K562 (cell line): ENCODE measurements around the gene MAP4K4. TPM values are rescaled to one million over a fixed set of nuclear protein-coding genes. Genes with fewer than 3 reads are reported as not detected.
A peak's percentile ranks its signal among the peaks of the same experiment; 100 is the strongest.

Source experiments
- ATAC-seq: fragments of 200-7000 bp; cut with Tn5 transposase; 3 replicates; pipeline ENCODE4 v1.9.1; 2020; ENCODE audit warnings: moderate library complexity
- BruUV-seq: library from RNA; stranded (reverse); fragments of 400-500 nt; replicated peaks from 2 replicates; lab custom pipeline; 2021; lab: Mats Ljungman, UMichigan
- CTCF ChIA-PET: fragments of 300-600 bp; formaldehyde crosslinking; extraction: SDS; loops from one replicate; lab custom pipeline; 2021; ENCODE audit warnings: low intra/inter-chr PET ratio; lab: Yijun Ruan, JAX
- POLR2A ChIA-PET: fragments of 300-600, 350-650 bp; sonication (Branson Sonifier 250); formaldehyde crosslinking; extraction: SDS; loops from one replicate; lab custom pipeline; 2021; ENCODE audit warnings: antibody characterized with exemption, inconsistent platforms; lab: Yijun Ruan, JAX
- DNase-seq, 4 experiments: peaks; one replicate each; pipeline versions ENCODE4 v3.0.0 to v3.0.0-alpha.2; 2011 to 2018; ENCODE audit warnings: low spot score in 3 of 4, mixed read lengths in 3 of 4; ENCODE audit errors: extremely low read depth in 1 of 4
- FAIRE-seq: peaks from 2 replicates; lab custom pipeline; 2011; peaks lifted over from hg19 to GRCh38; lab: Jason Lieb, UNC
- H2AFZ ChIP-seq: 2 replicates; pipeline ENCODE4 v1.6.0; 2011; ENCODE audit warnings: low read depth, low read length, control low read depth, inconsistent platforms
- H3K27ac ChIP-seq: fragments of 200-600 bp; 3 replicates; pipeline ENCODE4 v1.8.0; 2011; ENCODE audit warnings: low read depth, mild to moderate bottlenecking, control low read depth, inconsistent platforms, low read length, moderate library complexity, mixed read lengths; ENCODE audit errors: extremely low read depth
- H3K27me3 ChIP-seq, 2 experiments: fragments of 300-600 bp in 1 of 2; 2 replicates in 1 of 2; 3 replicates in 1 of 2; pipeline versions ENCODE4 v1.6.0 to v1.8.0; 2011; ENCODE audit warnings: inconsistent platforms in 2 of 2, low read length in 2 of 2, mild to moderate bottlenecking in 1 of 2, mixed read lengths in 1 of 2, moderate library complexity in 1 of 2; ENCODE audit not compliant: control insufficient read depth in 2 of 2, insufficient read depth in 2 of 2
- H3K36me3 ChIP-seq: fragments of 300-600 bp; 3 replicates; pipeline ENCODE4 v1.8.0; 2011; ENCODE audit warnings: mild to moderate bottlenecking, low read length, inconsistent platforms; ENCODE audit not compliant: control insufficient read depth, insufficient read depth
- H3K4me1 ChIP-seq, 2 experiments: fragments of 200-600 bp in 1 of 2; replicated peaks in 1 of 2; 2 replicates in 1 of 2; 3 replicates in 1 of 2; pipeline versions ENCODE4 v1.5.1 to v1.8.0; 2011; ENCODE audit warnings: inconsistent platforms in 2 of 2, low read length in 2 of 2, mild to moderate bottlenecking in 1 of 2, mixed read lengths in 1 of 2, moderate library complexity in 1 of 2; ENCODE audit not compliant: control insufficient read depth in 2 of 2, insufficient read depth in 2 of 2
- H3K4me2 ChIP-seq: 2 replicates; pipeline ENCODE4 v1.6.1; 2011; ENCODE audit warnings: low read length, control low read depth, inconsistent platforms, mixed read lengths; ENCODE audit not compliant: insufficient read depth
- H3K4me3 ChIP-seq: fragments of 200-600 bp; sonication (generic), shearing (Covaris generic); 2 replicates; pipeline ENCODE4 v1.5.1; 2016; ENCODE audit warnings: control low read depth, inconsistent platforms
- H3K79me2 ChIP-seq: fragments of 200-600 bp; 3 replicates; pipeline ENCODE4 v1.8.0; 2011; ENCODE audit warnings: low read length, inconsistent platforms; ENCODE audit not compliant: control insufficient read depth, insufficient read depth
- H3K9ac ChIP-seq, 2 experiments: 2 replicates each; pipeline versions ENCODE4 v1.6.0 to v1.6.1; 2011; ENCODE audit warnings: low read depth in 2 of 2, low read length in 2 of 2, control low read depth in 1 of 2, inconsistent platforms in 1 of 2, mild to moderate bottlenecking in 1 of 2, mixed read lengths in 1 of 2; ENCODE audit not compliant: insufficient read depth in 1 of 2
- H3K9me1 ChIP-seq: one replicate; pipeline ENCODE4 v1.6.0; 2011; ENCODE audit warnings: inconsistent platforms, mild to moderate bottlenecking, low read length, moderate library complexity; ENCODE audit not compliant: control insufficient read depth, insufficient read depth
- H3K9me3 ChIP-seq: replicated peaks from 2 replicates; pipeline ENCODE4 v1.5.1; 2011; ENCODE audit warnings: low read depth, low read length, inconsistent platforms; ENCODE audit not compliant: control insufficient read depth, insufficient read depth
- H4K20me1 ChIP-seq: replicated peaks from 2 replicates; pipeline ENCODE4 v1.6.1; 2011; ENCODE audit warnings: low read length, inconsistent platforms, mixed read lengths; ENCODE audit not compliant: control insufficient read depth, insufficient read depth
- DDX20 ChIP-seq: fragments of 450-650 bp; IDR thresholded peaks from 2 replicates; pipeline ENCODE4 v1.6.1; 2016; ENCODE audit warnings: missing genetic modification characterization, low read depth, mild to moderate bottlenecking, missing compliant biosample characterization, moderate library complexity
- EHMT2 ChIP-seq: fragments of 450-650 bp; IDR thresholded peaks from 2 replicates; pipeline ENCODE4 v1.6.1; 2018; ENCODE audit warnings: antibody characterized with exemption
- FOSL1 ChIP-seq: fragments of 200-800 bp; sonication (Bioruptor generic); conservative IDR thresholded peaks from 2 replicates; pipeline ENCODE4 v1.6.1; 2016; ENCODE audit warnings: missing genetic modification characterization, missing compliant biosample characterization
- GMEB1 ChIP-seq: fragments of 250-450 bp; sonication (Bioruptor Pico); IDR thresholded peaks from 2 replicates; pipeline ENCODE4 v1.4.0; 2020; ENCODE audit warnings: mild to moderate bottlenecking
- NFIC ChIP-seq: fragments of 450-650 bp; IDR thresholded peaks from 2 replicates; pipeline ENCODE4 v1.6.1; 2017; ENCODE audit warnings: mild to moderate bottlenecking, inconsistent platforms
- NFIX ChIP-seq: fragments of 250-450 bp; sonication (Bioruptor Pico); IDR thresholded peaks from 2 replicates; pipeline ENCODE4 v1.4.0; 2020; ENCODE audit warnings: low read depth, mild to moderate bottlenecking, moderate library complexity
- POLR2G ChIP-seq: fragments of 200-400 bp; formaldehyde crosslinking; IDR thresholded peaks from 2 replicates; pipeline ENCODE4 v1.6.1; 2017; ENCODE audit warnings: low read depth, mild to moderate bottlenecking, antibody characterized with exemption, low read length, moderate library complexity
- PTTG1 ChIP-seq: fragments of 450-650 bp; IDR thresholded peaks from 2 replicates; pipeline ENCODE4 v1.6.1; 2016; ENCODE audit warnings: low read depth, mild to moderate bottlenecking, missing genetic modification characterization, missing compliant biosample characterization
- WHSC1 ChIP-seq: IDR thresholded peaks from one replicate; pipeline ENCODE4 v1.6.1; 2012; ENCODE audit warnings: low read length, control low read depth, inconsistent platforms
- ZBTB12 ChIP-seq: fragments of 250-450 bp; sonication (Bioruptor Pico); IDR thresholded peaks from 2 replicates; pipeline ENCODE4 v1.4.0; 2020
- ZNF134 ChIP-seq: fragments of 250-450 bp; sonication (Bioruptor Pico); conservative IDR thresholded peaks from 2 replicates; pipeline ENCODE4 v1.4.0; 2020
- ZNF445 ChIP-seq: fragments of 250-450 bp; sonication (Bioruptor Pico); IDR thresholded peaks from 2 replicates; pipeline ENCODE4 v1.4.0; 2020; ENCODE audit warnings: low read depth, mild to moderate bottlenecking, moderate library complexity
- ZNF764 ChIP-seq: fragments of 250-450 bp; sonication (Bioruptor Pico); IDR thresholded peaks from 2 replicates; pipeline ENCODE4 v1.4.0; 2020; ENCODE audit warnings: low read depth, mild to moderate bottlenecking, moderate library complexity
- WGBS: fragments of 100-300 bp; shearing (Covaris generic); methylation state at CpG from one replicate; pipeline ENCODE4 v1.1.6; 2016; ENCODE audit warnings: low coverage, mixed read lengths; ENCODE audit not compliant: insufficient coverage; ENCODE audit errors: missing lambda C conversion rate; 5-methylcytosine and 5-hydroxymethylcytosine counted together
- in situ Hi-C: fragments of 300-500 bp; cut with MboI; formaldehyde crosslinking; loops from 4 replicates; pipeline ENCODE4 v1.15.0; 2018; ENCODE audit warnings: inconsistent platforms, mixed read lengths
- intact Hi-C: fragments of 100-400 bp; cut with micrococcal nuclease; formaldehyde crosslinking; loops from 2 replicates; pipeline ENCODE4 v1.14.2; 2022
- polyA plus RNA-seq, 8 experiments: library from polyadenylated mRNA; depleted of rRNA in 4 of 8; stranded (reverse) in 5 of 8; unstranded in 3 of 8; fragments of >200 nt; fragmentation: Nextera tagmentation in 2 of 8; fragmentation: Illumina TruSeq in 1 of 8; extraction: Ambion mirVana in 2 of 8; extraction: Trizol in 1 of 8; gene quantifications; 2 replicates each; pipeline versions ENCODE4 v1.2.1 to v1.2.3, GENCODE V29; 2011 to 2014; ENCODE audit warnings: inconsistent platforms in 1 of 8, missing spikeins in 1 of 8
- total RNA-seq, 7 experiments: library from RNA; depleted of rRNA in 6 of 7; stranded (reverse); fragments of >200 nt in 6 of 7; fragmentation: Illumina TruSeq in 2 of 7; extraction: Trizol in 2 of 7; gene quantifications; 2 replicates each; pipeline versions ENCODE4 v1.2.1 to v1.2.3, GENCODE V29; 2011 to 2021; ENCODE audit warnings: low replicate concordance in 1 of 7

Gene MAP4K4
- total and polyA plus RNA-seq, 9 of the 15 experiments (the other 6 are each of a cell fraction or from before 2014, with no cell fraction given), result 7.6 to 76.4 (median 50.6) TPM

- H4K20me1 ChIP-seq, result no peaks in the 10 kb centered on the region
- ChIA-PET CTCF (interaction anchor here (0.5 kb wide), 1 partner anchor 22 kb away, joined by 6 read pairs; no protein-coding TSS in a partner anchor), POLR2A (interaction anchor here (0.8 to 1.1 kb wide), 2 partner anchors 8 to 115 kb away, joined by 3 read pairs; no protein-coding TSS in a partner anchor)
- no peaks in the 10 kb centered on the region for H3K27me3 ChIP-seq
- no peak overlapping the region for H3K27ac ChIP-seq
- no peak overlapping the region for H3K4me2 ChIP-seq
- BruUV-seq, result no TSS peak
- H3K9me1 ChIP-seq, result no peaks in the 10 kb centered on the region
- FAIRE-seq (no peak), ATAC-seq (no peak), DNase-seq (no peak)
- 70% methylated on average over 13 of the region's 14 CpGs for WGBS
- TF ChIP-seq DDX20 (tag) (no peak), ZNF764 (CRISPR knock-in tag) (no peak), ZNF134 (no peak), EHMT2 (no peak), ZBTB12 (CRISPR knock-in tag) (no peak), FOSL1 (tag) (no peak), WHSC1 (no peak), ZNF445 (CRISPR knock-in tag) (no peak), GMEB1 (CRISPR knock-in tag) (no peak), NFIX (CRISPR knock-in tag) (peak; percentile 55), POLR2G (no peak), PTTG1 (no peak), NFIC (peak; percentile 91)
- in situ Hi-C loops (no loop called here), intact Hi-C loops (no loop called here)
- peaks cover 64% of the 10 kb centered on the region for H3K79me2 ChIP-seq
- peak overlapping the region in 1 of 2 experiments; percentile 33; a peak in 1 of 4 replicates for H3K9ac ChIP-seq
- no peaks in the 10 kb centered on the region for H3K36me3 ChIP-seq
- H3K4me1 ChIP-seq, result peaks cover 0 to 9% of the 10 kb centered on the region in 2 experiments; a peak in 4 of 5 replicates
- H2AFZ ChIP-seq, result no peak overlapping the region
- H3K9me3 ChIP-seq, result no peaks in the 10 kb centered on the region
- no peak overlapping the region for H3K4me3 ChIP-seq
Measured at GRCh38 chr2:101815739-101816391, 118.4 kb downstream of the MAP4K4 start.
